Measurements from ENCODE around the gene PRLH.

The PRLH gene

DNA sequence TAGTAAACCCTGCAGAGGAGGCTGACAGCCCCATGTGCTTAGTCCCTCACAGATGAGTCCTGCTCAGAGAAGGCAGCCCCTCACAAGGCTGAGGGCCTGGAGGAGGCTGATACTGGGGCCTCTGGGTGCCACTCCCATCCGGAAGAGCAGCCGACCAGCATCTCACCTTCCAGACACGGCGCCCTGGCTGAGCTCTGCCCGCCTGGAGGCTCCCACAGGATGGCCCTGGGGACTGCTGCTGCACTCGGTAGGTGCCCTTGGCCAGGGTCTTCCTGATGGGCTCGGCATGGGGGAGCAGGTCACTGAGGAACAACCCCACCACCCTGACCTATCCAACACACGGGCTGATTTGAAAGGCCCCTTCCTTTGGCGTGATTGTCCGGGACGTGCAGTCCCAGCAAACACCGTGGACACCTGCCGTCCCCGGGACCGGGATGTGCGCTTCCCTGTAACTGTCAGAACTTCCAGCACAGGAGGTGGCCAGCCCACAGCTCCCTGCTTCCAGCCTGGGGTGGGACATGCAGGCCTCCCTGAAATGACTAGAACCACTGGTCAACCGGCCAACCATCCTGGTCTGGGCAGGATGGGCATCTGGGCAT is 40.7 kb upstream of the PRLH start:
- Histone ChIP-seq H3K9ac (ENCODE audit: low read depth, low read length, poor library complexity, severe bottlenecking) (no peak overlapping the region), H2AFZ (ENCODE audit: low read length) (no peak overlapping the region)

DNA sequence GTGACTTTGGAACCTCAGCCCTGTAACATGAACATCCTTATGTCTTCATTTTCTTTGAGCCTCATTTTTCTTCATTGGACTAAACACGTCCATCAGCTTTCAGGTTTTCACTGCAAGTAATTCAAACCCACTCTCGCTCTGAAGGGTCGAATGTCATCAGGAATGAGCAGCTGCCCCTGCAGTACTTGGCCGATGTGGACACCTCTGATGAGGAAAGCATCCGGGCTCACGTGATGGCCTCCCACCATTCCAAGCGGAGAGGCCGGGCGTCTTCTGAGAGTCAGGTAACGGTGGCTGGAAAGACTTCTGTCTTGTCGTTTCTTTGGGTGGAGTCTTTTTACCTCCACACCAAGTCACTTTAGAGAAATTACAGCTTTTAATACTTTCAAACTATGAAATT is 39.1 kb upstream of the PRLH start:
- H3K4me2 ChIP-seq (ENCODE audit: low read depth, low read length, poor library complexity, severe bottlenecking): no peak overlapping the region
- no peaks in the 10 kb centered on the region for H4K20me1 ChIP-seq (ENCODE audit: insufficient read depth, low read length, poor library complexity, severe bottlenecking)
- H3K9me3 ChIP-seq (ENCODE audit: insufficient read depth, low read depth, low read length): no peaks in the 10 kb centered on the region
- H3K4me1 ChIP-seq (ENCODE audit: insufficient read depth, low read length, poor library complexity, severe bottlenecking): no peaks in the 10 kb centered on the region
- H3K27me3 ChIP-seq (ENCODE audit: insufficient read depth, low read length, poor library complexity, severe bottlenecking): no peaks in the 10 kb centered on the region
- no peak overlapping the region for H3K4me3 ChIP-seq (ENCODE audit: low read length, poor library complexity, severe bottlenecking)
- H2AFZ ChIP-seq (ENCODE audit: low read length): no peak overlapping the region
- no peaks in the 10 kb centered on the region for H3K36me3 ChIP-seq (ENCODE audit: insufficient read depth, low read length)
- H3K9ac ChIP-seq (ENCODE audit: low read depth, low read length, poor library complexity, severe bottlenecking): no peak overlapping the region
- TF ChIP-seq CTCF (conservative IDR thresholded peaks at IDR 0.05; ENCODE audit: low read length) (no peak), EZH2phosphoT487 (IDR thresholded peaks at IDR 0.05; ENCODE audit: borderline replicate concordance) (no peak)
- no peaks in the 10 kb centered on the region for H3K79me2 ChIP-seq (ENCODE audit: insufficient read depth, low read length)
- no peaks in the 10 kb centered on the region for H3F3A ChIP-seq (ENCODE audit: low read depth)
- no peaks in the 10 kb centered on the region for H3K9me2 ChIP-seq (replicated peaks; ENCODE audit: low read depth, low read length)

More for the DNA sequence above, 40.7 kb upstream of the PRLH start:
- no peaks in the 10 kb centered on the region for H3K79me2 ChIP-seq (ENCODE audit: insufficient read depth, low read length)
- no peaks in the 10 kb centered on the region for H3K9me2 ChIP-seq (replicated peaks; ENCODE audit: low read depth, low read length)
- H3K4me3 ChIP-seq (ENCODE audit: low read length, poor library complexity, severe bottlenecking): no peak overlapping the region
- H3K4me1 ChIP-seq (ENCODE audit: insufficient read depth, low read length, poor library complexity, severe bottlenecking): no peaks in the 10 kb centered on the region
- H3F3A ChIP-seq (ENCODE audit: low read depth): no peaks in the 10 kb centered on the region
- H3K9me3 ChIP-seq (ENCODE audit: insufficient read depth, low read depth, low read length): no peaks in the 10 kb centered on the region
- TF ChIP-seq EZH2phosphoT487 (IDR thresholded peaks at IDR 0.05; ENCODE audit: borderline replicate concordance) (no peak), CTCF (conservative IDR thresholded peaks at IDR 0.05; ENCODE audit: low read length) (no peak)
- H3K36me3 ChIP-seq (ENCODE audit: insufficient read depth, low read length): no peaks in the 10 kb centered on the region
- no peak overlapping the region for H3K4me2 ChIP-seq (ENCODE audit: low read depth, low read length, poor library complexity, severe bottlenecking)
- H4K20me1 ChIP-seq (ENCODE audit: insufficient read depth, low read length, poor library complexity, severe bottlenecking): no peaks in the 10 kb centered on the region
- no peaks in the 10 kb centered on the region for H3K27me3 ChIP-seq (ENCODE audit: insufficient read depth, low read length, poor library complexity, severe bottlenecking)

DNA sequence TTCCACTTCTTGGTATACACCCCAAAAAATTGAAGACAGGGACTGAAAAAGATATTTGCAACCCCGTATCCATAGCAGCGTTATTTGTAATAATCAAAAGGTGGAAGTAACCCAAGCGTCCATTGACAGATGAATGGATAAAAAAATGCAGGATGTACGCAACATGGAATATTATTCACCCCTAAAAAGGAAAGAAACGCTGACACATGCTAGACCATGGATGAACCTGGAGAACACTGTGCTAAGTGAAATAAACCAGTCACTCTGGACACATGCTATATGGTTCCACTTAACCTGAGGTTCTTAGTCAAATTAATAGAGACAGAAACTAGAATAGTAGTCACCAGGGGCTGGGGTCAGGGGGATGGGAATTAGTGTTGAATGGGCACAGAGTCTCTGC is 38.6 kb upstream of the PRLH start:
- Histone ChIP-seq H3K4me1 (ENCODE audit: insufficient read depth, low read length, poor library complexity, severe bottlenecking) (no peaks in the 10 kb centered on the region), H3K4me3 (ENCODE audit: low read length, poor library complexity, severe bottlenecking) (no peak overlapping the region), H3K9ac (ENCODE audit: low read depth, low read length, poor library complexity, severe bottlenecking) (no peak overlapping the region), H4K20me1 (ENCODE audit: insufficient read depth, low read length, poor library complexity, severe bottlenecking) (no peaks in the 10 kb centered on the region), H3K9me2 (replicated peaks; ENCODE audit: low read depth, low read length) (no peaks in the 10 kb centered on the region), H3F3A (ENCODE audit: low read depth) (no peaks in the 10 kb centered on the region), H3K79me2 (ENCODE audit: insufficient read depth, low read length) (no peaks in the 10 kb centered on the region), H3K36me3 (ENCODE audit: insufficient read depth, low read length) (no peaks in the 10 kb centered on the region), H3K9me3 (ENCODE audit: insufficient read depth, low read depth, low read length) (no peaks in the 10 kb centered on the region), H2AFZ (ENCODE audit: low read length) (no peak overlapping the region), H3K4me2 (ENCODE audit: low read depth, low read length, poor library complexity, severe bottlenecking) (no peak overlapping the region), H3K27me3 (ENCODE audit: insufficient read depth, low read length, poor library complexity, severe bottlenecking) (no peaks in the 10 kb centered on the region)
- TF ChIP-seq CTCF (conservative IDR thresholded peaks at IDR 0.05; ENCODE audit: low read length) (no peak), EZH2phosphoT487 (IDR thresholded peaks at IDR 0.05; ENCODE audit: borderline replicate concordance) (no peak)
